GM12864 (cell line): Measurements from ENCODE around the gene CYP2U1.

Source experiments
- DNase-seq: peaks from one replicate; pipeline ENCODE4 v3.0.0-alpha.2; 2011; ENCODE audit warnings: low read depth
- H3K4me3 ChIP-seq: 2 replicates; pipeline ENCODE4 v1.5.1; 2011; ENCODE audit warnings: mild to moderate bottlenecking, low read depth, low read length, control low read depth
- TF ChIP-seq, protein P1 (sequence below): IDR thresholded peaks from 2 replicates; pipeline ENCODE4 v1.5.1; 2011; ENCODE audit warnings: low read depth, mild to moderate bottlenecking, moderate library complexity, low read length, control low read depth, inconsistent platforms; ENCODE audit errors: missing control alignments

The CYP2U1 gene

DNA sequence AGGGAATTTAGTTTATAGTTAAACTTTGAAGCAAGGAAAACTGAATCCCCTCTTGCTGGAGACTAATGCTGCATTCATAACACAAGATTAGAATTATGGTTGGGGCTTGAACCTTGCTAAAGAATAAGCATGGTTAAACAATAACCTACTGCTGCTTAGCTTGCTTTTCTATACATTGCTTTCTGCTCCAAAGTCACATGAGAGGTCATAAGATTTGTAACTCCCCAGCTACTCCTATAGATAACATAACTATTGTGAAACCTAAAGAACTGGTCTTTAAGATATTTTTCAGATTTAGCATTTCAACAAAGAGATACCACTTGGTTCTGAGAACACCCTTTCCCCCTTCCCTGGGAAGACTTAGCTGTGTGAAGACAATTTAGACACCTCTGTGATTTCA, 41.3 kb downstream of the CYP2U1 start:
- no peak for DNase-seq
- TF ChIP-seq, protein P1, sequence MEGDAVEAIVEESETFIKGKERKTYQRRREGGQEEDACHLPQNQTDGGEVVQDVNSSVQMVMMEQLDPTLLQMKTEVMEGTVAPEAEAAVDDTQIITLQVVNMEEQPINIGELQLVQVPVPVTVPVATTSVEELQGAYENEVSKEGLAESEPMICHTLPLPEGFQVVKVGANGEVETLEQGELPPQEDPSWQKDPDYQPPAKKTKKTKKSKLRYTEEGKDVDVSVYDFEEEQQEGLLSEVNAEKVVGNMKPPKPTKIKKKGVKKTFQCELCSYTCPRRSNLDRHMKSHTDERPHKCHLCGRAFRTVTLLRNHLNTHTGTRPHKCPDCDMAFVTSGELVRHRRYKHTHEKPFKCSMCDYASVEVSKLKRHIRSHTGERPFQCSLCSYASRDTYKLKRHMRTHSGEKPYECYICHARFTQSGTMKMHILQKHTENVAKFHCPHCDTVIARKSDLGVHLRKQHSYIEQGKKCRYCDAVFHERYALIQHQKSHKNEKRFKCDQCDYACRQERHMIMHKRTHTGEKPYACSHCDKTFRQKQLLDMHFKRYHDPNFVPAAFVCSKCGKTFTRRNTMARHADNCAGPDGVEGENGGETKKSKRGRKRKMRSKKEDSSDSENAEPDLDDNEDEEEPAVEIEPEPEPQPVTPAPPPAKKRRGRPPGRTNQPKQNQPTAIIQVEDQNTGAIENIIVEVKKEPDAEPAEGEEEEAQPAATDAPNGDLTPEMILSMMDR, result no peak
- H3K4me3 ChIP-seq, result no peak overlapping the region

DNA sequence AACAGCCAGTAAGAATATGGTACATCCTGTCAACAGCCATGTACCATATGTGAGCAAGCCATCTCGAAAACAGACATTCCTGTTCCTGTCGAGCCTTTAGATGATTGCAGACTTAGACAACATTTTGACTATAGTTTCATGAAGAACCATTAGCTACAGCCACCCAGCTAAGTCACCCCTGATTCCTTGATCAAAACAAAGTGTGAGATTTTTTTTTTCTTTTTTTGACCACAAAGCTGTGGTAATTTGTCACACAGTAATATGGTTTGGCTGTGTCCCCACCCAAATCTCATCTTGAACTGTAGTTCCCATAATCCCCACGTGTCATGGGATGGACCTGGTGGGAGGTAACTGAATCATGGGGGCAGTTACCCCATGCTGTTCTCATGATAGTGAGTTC, 43.2 kb downstream of the CYP2U1 start:
- no peak for DNase-seq
- TF ChIP-seq, protein P1, result no peak
- H3K4me3 ChIP-seq, result no peak overlapping the region

DNA sequence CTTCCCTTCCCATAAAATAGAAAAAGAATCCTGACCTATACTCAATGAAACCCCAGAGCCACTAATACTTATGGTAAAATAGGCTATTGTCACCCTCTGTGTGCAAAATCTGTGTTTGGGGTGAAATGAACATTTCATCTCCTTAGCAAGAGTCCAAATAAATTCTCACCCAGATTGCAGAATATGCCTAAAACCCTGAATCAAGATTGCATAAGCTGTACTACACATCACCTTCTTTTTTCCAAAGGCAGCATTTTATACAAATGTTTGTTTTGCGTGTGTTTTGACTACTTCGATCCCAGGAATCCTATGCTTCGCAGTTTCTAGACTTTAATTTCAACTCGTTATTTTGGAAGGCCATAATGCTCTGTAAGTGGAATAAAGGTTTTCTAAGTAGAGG, 46.1 kb downstream of the CYP2U1 start:
- H3K4me3 ChIP-seq, result no peak overlapping the region
- DNase-seq, result no peak
- TF ChIP-seq, protein P1, result no peak

DNA sequence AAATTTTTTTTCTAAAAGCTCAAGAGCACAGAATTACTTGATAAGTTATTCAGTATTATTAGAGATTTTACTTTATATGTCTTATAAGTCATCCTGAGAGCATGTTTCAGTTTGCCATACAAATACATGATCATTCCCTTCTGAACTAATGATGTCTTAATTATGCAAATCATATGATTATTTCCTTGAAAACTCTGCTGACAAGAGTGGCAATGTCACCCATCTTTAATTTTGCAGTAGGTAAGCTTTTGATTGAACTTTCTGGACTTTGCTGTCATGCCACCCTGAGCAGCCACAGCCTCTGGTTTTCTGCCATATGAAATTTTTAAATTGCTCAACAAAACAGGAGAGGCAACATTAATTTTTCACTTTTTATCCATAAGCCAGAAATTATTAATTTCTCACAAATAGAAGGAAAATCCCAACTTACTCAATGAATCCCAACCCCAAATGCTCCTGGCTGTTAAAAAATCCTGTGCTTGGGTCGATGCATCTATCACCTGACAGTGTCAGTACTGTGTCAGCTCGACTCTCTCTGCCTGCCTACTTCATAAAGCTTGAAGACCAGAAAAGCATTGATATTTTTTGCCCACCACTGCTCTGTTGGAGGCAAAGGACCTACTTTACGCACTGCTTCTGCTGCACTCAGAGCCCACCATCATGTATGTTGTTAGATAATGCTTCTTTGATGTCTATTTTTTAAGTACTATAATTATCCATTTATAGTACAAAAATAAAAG, 46.8 kb downstream of the CYP2U1 start:
- DNase-seq, result no peak
- H3K4me3 ChIP-seq, result no peak overlapping the region
- TF ChIP-seq, protein P1, result no peak

DNA sequence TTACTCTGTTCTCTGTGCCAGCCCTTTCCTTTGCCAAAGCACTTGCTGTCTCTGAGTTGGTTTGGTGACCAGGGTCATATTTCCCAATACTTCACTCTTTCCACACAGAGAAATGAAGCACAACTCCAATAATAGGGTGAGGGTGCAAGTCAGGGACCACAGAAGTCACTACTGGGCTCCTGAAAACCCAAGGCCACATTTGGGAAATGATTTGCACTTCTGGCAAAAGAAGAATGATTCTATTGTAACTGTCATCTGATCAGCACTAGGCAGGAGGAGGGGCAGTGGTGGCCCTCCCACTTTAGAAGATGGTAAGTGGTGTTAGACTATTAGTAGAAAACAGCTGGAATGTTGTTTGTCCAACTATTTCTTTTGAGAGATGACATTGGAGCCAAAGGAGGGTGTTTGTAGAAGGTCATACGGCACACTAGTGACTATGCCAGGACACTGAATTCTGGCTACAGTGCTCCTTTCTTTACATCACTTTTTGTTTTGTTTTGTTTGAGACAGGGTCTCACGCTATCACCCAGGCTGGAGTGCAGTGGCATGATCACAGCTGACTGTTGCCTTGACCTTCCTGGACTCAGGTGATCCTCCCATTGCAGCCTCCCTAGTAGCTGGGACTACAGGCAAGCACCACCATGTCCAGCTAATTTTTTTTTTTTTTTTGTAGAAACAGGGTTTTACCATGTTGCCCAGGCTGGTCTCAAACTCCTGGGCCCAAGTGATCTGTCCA, 47.5 kb downstream of the CYP2U1 start:
- no peak overlapping the region for H3K4me3 ChIP-seq
- TF ChIP-seq, protein P1, result no peak
- no peak for DNase-seq

DNA sequence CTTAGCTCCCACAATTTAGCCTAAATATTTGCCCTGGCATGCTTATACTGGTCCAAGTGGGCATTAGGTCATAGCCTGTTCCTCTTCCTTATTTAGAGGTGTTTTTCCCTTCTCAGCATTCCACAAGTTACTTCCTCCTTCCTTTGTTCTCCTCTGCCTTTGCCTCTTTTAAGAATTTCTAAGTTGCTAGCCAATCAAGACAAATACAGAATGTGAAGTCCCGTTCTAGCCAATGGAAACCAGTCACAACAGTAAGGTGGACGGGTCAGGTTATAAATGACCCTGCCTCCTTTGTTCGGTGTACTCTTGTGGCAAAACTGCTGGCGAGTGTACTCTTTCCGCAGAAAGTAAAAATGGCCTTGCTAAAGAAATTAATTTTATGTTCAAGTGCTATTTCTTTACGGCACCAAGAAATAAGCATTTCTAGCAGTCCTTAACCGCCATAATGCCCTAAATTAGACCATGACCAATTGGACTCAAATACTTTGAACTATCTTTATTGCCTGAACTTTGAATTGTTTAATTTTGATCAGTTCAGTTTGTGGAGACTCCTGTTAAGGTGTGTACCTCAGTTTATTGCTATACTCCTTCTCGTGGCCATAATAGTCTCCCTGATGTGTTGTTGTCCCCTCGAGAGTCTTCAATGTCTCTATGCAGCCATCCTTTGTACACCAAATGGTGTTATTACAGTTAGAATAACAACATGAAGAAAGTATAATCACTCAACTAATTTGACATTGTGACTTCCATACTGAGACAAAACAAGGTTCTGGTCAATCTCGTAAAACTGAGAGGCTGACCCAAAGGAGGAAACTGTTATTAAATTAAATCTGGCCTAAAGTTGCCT, 56.8 kb downstream of the CYP2U1 start:
- no peak for DNase-seq
- TF ChIP-seq, protein P1, result no peak

More for the DNA sequence above, 56.8 kb downstream of the CYP2U1 start:
- H3K4me3 ChIP-seq, result no peak overlapping the region
